GM12801 (cell line): ENCODE results near the gene INF2.

Experiments
- TF ChIP-seq, protein P1 (sequence below): IDR thresholded peaks from one replicate; pipeline ENCODE4 v1.5.1; 2011; ENCODE audit warnings: control low read depth; ENCODE audit not compliant: insufficient read length; ENCODE audit errors: extremely low read depth

The INF2 gene

DNA sequence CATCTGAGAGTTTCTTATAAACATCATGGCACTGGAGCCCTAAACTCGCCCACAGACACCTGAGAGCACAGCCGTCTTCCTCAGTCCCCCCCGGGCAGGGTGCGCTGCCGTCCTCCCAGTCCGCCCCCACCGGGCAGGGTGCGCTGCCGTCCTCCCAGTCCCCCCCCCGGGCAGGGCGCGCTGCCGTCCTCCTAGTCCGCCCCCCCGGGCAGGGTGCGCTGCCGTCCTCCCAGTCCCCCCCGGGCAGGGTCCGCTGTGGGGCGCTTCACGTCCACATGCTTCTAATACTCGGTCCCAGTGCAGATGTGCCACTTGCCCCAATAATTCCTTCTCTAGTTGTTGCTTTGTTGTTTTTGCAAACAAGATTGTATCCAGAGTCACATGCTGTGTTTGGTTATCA, 27.7 kb downstream of the INF2 start:
- TF ChIP-seq, protein P1, sequence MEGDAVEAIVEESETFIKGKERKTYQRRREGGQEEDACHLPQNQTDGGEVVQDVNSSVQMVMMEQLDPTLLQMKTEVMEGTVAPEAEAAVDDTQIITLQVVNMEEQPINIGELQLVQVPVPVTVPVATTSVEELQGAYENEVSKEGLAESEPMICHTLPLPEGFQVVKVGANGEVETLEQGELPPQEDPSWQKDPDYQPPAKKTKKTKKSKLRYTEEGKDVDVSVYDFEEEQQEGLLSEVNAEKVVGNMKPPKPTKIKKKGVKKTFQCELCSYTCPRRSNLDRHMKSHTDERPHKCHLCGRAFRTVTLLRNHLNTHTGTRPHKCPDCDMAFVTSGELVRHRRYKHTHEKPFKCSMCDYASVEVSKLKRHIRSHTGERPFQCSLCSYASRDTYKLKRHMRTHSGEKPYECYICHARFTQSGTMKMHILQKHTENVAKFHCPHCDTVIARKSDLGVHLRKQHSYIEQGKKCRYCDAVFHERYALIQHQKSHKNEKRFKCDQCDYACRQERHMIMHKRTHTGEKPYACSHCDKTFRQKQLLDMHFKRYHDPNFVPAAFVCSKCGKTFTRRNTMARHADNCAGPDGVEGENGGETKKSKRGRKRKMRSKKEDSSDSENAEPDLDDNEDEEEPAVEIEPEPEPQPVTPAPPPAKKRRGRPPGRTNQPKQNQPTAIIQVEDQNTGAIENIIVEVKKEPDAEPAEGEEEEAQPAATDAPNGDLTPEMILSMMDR = no peak

DNA sequence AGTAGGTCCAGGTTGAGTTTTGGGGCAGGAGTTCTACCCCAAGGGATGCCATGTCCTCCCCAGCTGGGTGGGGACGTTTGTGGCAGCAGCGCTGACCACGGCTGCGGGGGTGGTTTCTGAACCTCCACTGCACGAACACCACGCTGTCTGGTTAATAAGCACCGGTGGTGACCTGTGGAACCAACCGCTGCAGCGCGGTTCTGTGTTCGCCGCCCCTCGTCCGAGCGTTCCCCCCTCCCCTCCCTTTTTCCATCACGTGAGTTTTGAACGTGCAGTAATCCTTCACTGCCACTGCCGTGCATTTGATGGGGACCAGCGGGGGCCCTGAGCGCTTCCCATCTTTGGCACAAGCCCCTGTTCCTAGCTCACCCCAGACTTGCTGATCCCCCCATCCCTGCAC, 28.2 kb downstream of the INF2 start:
- TF ChIP-seq, protein P1 = no peak

DNA sequence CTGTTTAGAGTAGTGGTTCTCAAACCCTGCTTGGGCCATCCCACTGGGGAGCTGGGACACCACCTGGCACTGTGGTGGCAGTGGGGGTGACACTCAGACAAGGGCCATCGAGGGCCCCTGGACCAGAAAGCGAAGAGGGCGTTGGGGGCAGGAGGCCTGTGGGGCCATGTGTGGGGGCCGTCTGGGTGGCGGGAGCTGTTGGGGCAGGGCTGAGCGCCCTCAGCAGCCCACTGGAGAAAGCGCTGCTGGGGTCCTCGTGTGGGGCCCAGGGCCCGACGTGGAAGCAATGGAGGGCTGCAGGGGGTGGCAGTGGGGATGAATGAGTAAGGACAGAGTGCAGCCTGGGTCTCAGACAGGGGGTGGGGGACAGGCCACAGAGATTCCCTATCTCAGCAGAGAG, 28.7 kb downstream of the INF2 start:
- TF ChIP-seq, protein P1 = no peak

DNA sequence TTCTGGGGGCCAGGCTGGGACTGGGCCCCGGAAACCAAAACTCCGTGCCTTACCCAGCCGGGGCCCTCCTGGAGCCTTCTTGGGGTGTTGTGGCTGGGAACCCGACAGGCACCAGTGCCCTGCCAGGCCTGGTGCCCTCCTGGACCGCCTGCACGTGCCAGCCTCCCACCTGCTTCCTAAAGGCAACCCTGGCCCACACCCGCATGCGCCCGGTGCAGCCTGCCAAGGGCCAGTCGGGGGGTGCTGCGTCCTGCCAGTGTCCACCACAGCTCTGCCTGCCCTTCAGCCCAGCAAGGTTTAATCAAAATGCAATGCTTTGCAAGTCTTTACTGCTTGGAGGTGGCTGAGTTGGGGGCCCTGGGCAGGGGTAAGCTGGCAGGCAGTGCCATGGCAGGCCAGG, 29.5 kb downstream of the INF2 start:
- TF ChIP-seq, protein P1 = no peak

DNA sequence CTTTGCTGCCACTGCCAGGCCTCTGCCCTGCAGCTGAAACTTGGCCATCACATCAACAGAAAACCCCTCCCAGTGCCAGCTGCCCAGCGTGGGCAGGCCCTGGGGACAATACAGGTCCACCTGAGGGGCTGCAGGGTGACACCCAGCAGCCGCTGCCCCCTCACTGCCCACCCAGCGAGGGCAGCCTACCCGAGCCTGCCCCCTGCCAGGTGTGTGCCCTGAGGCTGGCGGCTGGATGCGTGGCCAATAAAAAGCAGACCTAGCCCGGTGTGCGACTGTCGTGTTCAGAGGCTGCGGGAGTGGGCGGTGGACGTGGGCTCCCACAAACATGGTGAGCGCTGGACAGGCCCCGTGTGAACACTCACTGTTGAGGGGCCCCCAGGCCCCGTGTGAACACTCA, 29.9 kb downstream of the INF2 start:
- TF ChIP-seq, protein P1 = no peak

DNA sequence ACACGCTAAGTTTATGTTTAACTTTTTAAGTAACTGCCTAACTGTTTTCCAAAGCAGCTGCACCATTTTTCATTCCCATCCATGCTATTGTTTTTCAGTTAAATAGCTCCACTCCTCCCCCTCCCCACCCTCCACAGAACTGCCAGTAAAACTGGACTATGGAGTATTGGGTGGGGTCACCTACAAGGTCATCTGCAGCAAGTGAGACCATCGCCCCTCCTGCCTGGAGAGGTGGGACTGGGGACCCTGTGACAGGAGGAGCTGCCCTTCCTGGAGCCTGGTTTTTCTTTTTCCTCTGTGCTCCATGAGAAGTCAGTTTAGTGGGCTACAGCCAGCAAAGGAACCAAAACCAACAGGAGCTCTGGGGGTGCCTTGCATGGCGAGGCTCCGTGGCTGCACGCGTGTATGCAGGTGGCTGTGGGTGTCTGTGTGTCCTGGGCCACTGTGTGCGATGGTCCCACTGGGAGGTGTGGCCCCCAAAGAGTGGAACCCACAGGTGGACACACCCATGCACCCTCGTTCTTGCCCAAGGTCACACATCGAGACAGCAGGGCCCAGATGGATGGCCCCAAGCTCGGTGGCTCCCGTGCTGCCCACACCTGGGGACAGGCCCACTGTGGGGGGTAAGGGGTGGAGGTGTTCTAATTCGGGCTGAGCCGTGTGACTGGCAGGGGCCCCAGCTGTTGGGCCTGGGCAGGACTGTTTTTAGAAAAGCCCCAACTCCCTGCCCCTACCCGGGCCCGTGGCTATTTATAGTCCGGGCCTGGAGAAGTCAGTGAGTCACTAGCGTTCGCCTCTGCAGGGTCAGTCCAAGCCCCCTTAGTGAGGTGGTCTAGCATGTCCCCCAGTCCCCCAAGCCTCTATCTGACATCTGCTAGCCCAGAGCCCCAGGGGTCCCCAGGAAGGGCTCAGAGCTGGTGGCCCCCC, 32.4 kb downstream of the INF2 start:
- TF ChIP-seq, protein P1 = no peak

DNA sequence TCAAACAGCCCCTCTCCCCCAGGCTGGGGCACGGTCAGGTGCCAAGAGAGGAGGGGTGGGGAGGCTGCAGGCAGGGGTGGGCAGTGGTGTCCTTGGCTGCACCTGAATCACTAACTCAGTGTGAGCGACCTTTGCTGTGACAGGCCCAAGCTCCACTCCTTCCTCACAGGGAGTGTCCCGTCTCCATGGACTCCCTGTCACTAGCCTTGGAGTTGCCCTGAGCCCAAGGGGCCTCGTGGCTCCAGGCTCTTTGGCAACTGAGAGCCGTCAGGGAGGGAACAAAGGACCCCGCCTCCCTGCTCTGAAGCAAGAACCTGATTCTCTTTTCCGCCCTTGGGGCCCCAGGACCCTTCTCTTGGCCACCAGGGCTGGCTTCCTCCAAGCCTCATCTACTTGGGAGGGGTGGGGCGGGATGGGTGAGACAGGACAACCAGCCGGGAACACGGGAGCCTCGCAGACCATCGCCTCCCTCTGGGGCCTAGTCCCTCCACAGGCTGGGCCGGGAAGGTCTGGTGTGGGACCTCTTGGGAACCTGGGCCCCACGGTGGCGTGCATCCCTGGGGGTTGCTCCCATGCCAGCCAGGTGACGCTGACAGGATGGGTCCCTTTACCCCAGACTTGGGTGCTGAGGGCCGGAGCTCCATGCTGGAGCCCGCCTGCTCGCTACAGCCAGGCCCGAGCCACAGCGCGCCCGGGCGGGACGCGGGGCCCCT, 33.7 kb downstream of the INF2 start:
- TF ChIP-seq, protein P1 = no peak
